T-helper 1 cell (primary cell): ENCODE results near the gene CYP19A1.

ENCODE experiments used
- DNase-seq, 5 donors: peaks; one replicate each; pipeline ENCODE4 v3.0.0-alpha.2; 2012 to 2020

The CYP19A1 gene

GRCh38 chr15:51356983-51357382 is 18.6 kb upstream of the CYP19A1 start:
- no peak for DNase-seq

GRCh38 chr15:51356147-51356546 is 17.8 kb upstream of the CYP19A1 start:
- no peak for DNase-seq

- no peak for DNase-seq
Measured at GRCh38 chr15:51355096-51355495, 16.7 kb upstream of the CYP19A1 start.

GRCh38 chr15:51353976-51354375 is 15.6 kb upstream of the CYP19A1 start:
- no peak for DNase-seq

DNA sequence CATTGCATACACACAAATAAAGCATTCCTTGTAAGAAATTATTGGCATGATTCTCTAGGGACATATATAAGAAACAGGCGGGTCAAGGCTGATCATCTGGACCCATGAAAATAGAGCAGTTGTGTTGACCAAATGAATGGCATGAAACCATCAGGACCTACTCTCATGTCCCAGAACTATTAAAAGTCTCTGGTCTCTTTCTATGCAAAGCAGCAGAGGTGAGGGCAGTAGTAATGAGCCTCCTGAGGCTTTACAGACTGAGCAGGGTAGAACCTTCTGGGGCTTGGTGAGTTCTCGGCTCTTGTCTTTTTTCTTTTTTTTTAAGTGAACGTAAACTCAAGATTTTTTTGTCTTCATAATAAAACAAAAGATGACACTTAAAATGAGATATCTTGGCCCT is 12.3 kb upstream of the CYP19A1 start:
- no peak for DNase-seq

DNA sequence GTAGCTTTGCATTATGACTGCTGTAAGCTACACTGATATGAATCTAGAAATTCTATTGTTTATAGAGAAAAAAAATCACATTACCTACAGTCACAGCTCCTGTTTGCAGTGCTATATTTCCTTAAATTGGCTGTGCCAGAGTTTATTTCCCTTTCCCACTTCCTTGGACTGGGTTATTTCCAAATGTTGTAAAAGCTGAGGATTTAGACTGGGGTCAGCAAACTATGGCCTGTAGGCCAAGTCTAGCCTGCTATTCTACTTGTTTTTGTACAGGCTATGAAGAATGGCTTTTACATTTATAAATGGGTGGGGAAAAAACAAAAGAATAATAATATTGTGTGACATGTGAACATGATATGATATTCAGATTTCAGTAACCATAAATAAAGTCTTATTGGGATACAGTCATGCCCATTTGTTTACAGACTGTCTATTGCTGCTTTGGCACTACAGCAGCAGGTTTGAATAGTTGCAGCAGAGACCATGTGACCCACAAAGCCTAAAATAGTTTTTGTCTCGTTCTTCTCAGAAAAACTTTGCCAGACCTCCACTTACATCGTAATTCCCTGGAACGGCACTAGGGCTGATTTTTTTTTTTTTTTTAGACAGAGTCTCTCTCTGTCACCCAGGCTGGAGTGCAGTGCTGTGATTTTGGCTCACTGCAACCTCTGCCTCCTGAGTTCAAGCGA is 10.9 kb upstream of the CYP19A1 start:
- DNase-seq = no peak

GRCh38 chr15:51348688-51349087 is 10.3 kb upstream of the CYP19A1 start:
- no peak for DNase-seq

DNA sequence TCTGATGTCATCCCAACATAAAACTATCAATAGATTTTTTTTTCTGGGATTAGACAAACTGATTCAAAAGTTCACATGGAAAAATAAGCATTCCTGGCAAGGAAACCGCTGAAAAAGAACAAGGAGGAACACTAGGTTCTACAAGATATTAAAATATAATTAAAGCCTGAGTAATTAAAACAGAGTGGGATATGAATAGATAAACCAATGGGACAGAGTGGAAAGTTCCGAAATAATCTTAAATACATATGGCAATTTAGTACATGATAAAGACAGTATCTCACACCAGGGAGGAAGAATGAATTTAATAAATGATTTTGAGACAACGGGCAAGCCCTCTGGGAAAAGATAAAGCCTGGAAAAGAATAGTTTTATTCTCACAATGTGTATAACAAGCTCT is 7.7 kb upstream of the CYP19A1 start:
- DNase-seq = no peak

DNA sequence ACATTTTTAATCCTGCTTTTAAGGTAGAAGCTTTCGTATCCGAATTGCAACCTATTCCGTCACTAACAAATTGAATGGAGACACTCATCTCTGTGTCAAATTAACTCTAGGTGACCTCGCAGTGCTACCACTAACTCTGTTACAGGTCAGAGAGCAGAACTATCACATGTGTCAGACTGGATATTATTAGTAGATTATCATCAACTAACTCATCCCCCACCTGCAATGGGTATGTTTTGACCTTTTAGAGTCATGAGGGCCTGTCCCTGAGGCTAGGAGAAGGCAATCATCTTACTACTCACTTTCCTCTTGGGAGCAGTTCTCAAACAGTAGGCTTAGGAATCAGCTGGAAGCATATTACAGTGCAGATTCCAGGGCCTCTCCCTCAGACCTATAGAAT is 5.1 kb upstream of the CYP19A1 start:
- no peak for DNase-seq

- no peak for DNase-seq
Measured at GRCh38 chr15:51342227-51342999, 4.0 kb upstream of the CYP19A1 start.

DNA sequence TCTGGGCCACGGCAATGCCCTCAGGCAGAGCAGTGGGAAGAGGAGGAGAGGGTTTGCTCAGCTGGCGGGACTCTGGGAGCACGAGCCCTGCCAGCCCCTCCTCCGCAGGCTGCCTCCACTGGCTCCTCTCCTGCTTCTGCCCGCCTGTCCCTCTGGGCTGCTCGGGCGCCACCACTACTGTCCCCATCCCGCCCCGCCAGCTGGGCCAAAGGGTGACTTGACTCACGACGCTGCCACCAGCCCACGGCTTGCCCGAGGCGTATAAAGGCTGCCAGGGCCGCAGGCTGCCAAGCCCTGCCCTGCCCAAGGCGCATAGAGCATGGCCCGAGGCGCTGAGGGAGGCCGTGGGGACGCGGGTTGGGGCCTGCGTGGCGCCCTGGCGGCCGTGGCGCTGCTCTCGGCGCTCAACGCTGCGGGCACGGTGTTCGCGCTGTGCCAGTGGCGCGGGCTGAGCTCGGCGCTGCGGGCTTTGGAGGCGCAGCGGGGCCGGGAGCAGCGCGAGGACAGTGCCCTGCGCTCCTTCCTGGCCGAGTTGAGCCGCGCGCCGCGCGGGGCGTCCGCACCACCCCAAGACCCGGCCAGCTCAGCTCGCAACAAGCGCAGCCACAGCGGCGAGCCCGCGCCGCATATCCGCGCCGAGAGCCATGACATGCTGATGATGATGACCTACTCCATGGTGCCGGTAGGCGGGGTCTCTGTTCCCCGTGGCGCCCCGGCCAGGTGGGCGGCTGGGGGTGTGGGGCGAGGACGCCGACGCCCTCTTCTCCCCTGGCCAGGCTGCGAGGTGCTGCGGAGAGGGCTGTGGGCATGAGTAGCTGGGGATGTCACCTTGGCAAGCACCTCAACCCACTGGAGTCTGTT is 3.2 kb upstream of the CYP19A1 start, which contains the start of gene GLDN:
TSS of gene GLDN (plus strand) at position 290 of the 861 bp plus-strand sequence. CDS start at position 320, 30 bp downstream.
- DNase-seq = no peak

DNA sequence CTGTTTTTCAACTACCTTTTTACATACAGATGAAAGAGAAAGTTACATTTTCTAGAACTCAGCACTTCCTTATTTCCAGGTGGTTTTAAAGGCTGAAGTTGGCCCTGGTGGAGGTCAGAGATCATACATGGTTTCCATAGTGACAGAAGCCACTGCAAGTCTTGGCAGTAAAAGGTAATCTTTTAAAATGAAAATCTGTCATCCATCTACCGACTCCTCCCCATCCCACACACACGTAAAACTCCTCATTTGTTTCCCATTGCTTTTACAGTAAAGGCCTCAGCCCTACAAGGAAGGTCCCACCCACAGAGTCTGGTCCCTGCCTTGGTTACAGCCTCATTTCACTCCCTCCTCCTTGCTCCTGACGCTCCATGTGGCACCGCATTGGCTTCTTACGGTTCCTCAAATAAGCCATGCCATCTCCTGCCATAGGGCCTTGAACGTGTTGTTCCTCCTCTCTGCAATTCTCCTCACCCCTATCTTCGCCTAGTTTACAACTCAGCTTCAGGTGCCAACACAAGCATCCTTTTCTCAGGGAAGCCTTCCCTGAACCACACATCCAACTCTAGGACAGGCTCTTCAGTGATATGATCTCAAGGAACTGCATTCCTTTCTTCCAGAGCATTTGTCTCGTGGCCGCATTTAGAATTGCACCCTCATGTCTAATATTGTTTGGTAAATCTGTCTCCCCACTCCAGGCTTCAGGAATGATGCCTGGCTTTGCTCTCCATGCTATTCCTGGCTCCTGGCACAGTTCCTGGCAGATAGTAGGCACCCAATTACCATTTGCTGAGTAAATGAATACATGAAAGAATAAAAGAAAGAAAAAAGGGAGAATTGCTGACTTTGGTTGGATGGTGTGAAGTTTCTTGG is 2.6 kb downstream of the CYP19A1 start:
- no peak for DNase-seq

GRCh38 chr15:51335087-51335486 is 3.3 kb downstream of the CYP19A1 start:
- no peak for DNase-seq

GRCh38 chr15:51334011-51334451 is 4.4 kb downstream of the CYP19A1 start:
- DNase-seq = no peak

- no peak for DNase-seq
Measured at GRCh38 chr15:51333571-51333970, 4.8 kb downstream of the CYP19A1 start.

GRCh38 chr15:51332206-51333147 is 5.9 kb downstream of the CYP19A1 start:
- DNase-seq = no peak

GRCh38 chr15:51331141-51331540 is 7.3 kb downstream of the CYP19A1 start:
- DNase-seq = no peak

DNA sequence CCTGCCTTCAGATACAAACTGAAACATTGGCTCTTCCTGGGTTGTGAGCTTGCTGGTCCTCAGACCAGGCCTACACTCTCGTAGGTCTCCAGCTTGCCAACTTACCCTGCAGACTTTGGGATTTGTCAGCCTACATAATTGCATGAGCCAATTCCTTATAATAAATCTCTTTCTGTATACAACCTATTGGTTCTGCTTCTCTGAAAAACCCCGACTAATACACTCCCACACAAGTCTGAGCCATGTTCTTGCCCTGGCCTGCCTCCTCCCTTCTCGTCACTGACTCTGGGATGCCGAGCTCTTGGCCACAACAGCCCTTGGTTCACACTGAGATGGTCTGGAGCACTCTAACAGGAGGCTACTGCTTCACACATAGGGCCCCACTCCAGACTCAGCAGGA is 9.5 kb downstream of the CYP19A1 start:
- DNase-seq = no peak

- DNase-seq = no peak
Measured at GRCh38 chr15:51327081-51327480, 11.3 kb downstream of the CYP19A1 start.

- DNase-seq = no peak
Measured at GRCh38 chr15:51325167-51325566, 13.2 kb downstream of the CYP19A1 start.

DNA sequence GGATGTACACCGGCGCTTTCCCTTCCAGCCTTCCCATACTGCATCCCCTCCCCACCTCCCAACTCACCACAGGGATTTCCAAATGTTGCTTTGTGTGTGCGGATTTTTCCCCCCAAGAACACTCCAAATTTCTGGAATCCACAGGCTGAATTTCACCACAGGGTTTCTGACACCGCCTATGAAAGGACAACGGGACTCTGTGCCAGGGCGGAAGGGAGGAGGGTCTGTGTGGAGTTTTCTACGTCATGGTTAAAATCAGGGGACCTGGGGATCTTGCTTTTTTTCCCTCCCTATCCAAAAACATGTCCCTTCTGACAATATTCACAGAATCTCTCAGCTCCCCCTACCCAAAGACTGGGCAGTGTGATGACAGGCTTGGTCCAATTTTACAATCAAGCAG is 14.6 kb downstream of the CYP19A1 start:
- no peak for DNase-seq
